HG02885 (cell line): ENCODE measurements around the gene SGCA.

Source experiments
- ATAC-seq: cut with Tn5 transposase; IDR thresholded peaks from one replicate; pipeline ENCODE4 v1.9.1; 2021; ENCODE audit warnings: mild to moderate bottlenecking; ENCODE audit not compliant: unreplicated experiment, poor library complexity

The SGCA gene

DNA sequence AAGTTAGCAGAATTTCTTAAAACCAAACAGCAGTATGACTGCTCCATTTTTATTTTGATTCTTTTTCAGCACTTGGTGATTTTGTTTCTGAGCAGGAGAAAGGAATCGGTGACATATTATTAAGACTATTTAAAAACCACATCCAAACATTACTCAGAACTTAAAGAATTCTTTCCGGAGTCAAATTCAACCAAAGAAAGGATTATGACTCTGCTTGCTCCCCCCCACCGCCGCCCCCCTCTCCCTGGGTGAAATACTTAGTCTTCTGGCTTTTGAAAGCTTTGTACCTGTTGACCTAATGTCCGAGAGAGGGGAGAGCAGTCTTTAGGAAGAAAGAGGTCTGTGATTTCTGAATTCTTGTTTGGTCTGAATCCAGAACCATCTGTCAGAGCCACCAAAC, 53.5 kb downstream of the SGCA start:
- ATAC-seq: no peak

DNA sequence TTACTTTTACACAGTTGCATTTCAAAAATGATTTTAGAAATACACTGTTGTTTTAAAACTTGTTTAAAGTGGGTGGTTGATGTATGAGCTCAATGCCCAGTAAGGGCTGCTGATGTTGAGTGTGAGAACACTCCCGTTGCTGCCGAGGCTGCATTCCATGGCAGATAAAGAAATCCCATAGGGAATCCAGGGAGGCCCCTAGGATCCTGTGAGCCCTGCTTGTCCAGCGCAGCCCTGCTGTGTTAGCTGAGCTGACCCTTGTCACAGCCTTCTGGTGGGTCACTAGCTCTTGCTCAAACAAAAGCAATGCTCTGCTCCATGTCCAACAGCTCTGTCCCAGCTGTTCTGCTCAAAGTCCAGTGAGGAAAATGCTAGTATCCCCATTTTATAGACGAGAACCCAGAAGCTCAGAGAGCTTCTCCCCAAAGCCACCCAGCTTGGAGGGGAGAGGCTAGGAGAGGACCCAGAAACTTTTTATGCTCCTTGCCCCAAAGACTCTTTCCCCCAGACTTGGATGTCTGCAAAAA, 54.2 kb downstream of the SGCA start:
- ATAC-seq: no peak

DNA sequence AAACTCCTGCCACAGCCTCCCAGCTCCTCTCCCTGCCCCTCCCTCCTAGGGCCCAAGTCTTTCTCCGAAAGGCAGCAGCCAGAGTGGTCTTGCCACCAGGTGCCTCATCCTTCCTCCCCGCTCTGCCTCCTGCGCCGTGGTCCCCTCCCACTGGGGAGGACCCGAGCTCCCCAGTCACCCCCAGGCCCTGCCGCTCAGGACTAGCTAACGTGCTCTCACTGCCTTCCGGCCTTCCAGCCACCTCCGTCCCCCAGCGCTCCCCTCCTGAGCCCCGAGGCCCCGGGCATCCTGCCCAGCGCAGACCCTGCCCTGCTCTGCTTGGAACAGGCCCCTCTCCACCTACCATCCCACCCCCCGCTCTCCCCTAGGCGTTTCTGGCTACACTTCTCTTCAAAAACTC, 55.0 kb downstream of the SGCA start:
- no peak for ATAC-seq

DNA sequence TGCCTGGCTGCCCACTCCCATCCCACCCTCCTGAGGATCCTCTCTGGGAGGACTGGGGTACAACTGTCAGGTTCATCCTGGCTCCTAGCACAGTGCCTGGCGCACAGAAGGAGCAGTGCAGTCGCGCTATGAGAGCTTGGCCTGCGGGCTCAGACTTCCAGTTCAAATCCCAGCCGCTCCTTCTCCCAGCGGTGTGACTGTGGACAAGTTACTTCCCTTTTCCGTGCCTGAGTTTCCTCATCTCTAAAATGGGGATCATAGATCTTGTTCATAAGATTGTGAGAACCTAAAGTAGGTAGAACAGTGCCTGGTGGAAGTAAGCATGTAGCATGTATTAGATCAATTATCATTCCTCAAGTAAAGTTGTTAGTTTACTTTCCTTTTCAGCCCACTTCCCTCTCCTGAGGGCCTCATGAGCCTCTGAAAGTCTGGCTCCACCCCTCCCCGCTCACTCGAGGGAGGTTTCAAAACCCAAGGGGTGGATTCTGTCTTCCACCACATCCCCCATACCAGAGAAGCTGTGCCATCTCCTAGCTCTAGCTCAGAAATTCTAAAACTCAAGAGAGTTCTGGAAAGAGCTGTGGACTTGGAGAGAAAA, 55.6 kb downstream of the SGCA start:
- ATAC-seq: no peak

DNA sequence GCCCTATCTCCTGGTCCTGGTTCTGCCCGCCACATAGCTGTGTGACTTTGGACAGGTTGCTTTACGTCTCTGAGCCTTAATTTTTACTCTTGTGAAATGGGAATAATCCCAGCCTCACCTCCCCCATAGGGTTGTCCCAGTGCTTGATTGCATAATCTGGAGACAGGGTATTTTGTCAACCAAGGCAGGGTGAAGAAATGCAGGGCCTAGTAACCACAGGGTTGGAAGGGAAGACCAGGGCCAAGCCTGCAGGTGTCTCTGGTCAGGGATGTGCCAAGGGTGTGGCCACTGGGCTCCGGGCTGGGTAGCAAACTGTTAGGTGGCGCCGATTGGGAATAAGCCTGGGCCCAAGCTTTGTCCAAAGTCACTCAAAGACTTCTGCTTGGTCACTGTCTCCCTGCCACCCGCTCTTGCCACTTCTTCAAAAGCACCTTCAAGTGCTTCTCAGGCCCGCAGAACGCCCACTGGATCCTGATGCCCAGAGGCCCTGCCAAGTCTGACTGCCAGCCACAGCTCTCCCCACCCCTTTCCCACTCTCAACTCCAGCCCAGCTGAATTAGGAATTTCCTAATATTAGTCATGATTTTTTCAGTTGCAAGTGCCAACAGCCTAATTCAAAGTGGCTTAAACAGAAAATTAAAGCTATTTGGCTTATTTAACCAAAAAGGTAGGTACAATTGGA, 56.2 kb downstream of the SGCA start:
- ATAC-seq: no peak

DNA sequence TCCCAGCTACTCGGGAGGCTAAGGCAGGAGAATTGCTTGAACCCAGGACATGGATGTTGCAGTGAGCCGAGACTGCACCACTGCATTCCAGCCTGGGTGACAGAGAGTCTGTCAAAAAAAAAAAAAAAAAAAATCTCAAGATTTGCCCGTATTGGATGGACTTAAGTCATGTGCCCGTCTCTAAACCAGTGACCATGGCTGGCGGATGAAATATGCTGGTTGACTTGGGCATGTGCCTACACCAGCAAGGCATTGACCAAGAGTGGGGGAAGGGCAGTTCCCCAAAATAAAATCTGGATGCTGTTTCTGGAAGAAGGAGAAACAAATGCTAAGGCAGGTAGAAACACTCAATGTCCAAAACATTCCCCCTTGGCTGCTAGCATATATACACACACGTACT, 57.1 kb downstream of the SGCA start:
- no peak for ATAC-seq
